NB4 (cell line): ENCODE results near the gene GSTM2.

ENCODE experiments used
- DNase-seq: peaks from one replicate; pipeline ENCODE4 v3.0.0; 2010; ENCODE audit warnings: low read depth
- H3K4me3 ChIP-seq: one replicate; pipeline ENCODE4 v1.5.1; 2011; ENCODE audit warnings: mild to moderate bottlenecking, low read depth, low read length, moderate library complexity
- MYC ChIP-seq: IDR thresholded peaks from 2 replicates; pipeline ENCODE4 v1.6.1; 2011; ENCODE audit warnings: low read depth, low read length
- POLR2A ChIP-seq: IDR thresholded peaks from 2 replicates; pipeline ENCODE4 v1.6.1; 2011; ENCODE audit warnings: mild to moderate bottlenecking; ENCODE audit not compliant: insufficient read length; ENCODE audit errors: extremely low read depth
- TF ChIP-seq, protein P1 (sequence below): IDR thresholded peaks from one replicate; pipeline ENCODE4 v1.5.1; 2012; ENCODE audit warnings: low read depth, low read length
- TF ChIP-seq, protein P2 (sequence below): IDR thresholded peaks from 2 replicates; pipeline ENCODE4 v1.6.1; 2011; ENCODE audit warnings: low read depth, low read length

Gene GSTM2

DNA sequence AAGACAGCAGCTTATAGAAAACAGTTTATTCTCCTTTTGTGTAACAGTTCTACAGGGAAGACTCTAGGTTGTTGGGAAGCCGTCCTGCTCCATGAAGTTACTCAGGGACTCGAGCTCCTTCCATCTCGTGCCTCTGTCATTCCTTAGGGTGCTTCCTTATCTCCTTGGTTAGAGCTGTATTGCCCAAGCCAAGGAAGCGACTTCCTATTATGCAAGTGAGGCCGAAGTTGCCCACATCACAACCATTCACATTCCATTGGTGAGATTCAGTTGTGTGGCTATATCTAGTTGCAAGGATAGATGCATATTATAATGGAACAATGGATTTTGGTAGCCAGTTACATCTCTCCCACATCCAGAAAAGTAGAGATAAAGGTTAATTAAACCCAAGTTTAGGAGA is 53.2 kb downstream of the GSTM2 start:
- H3K4me3 ChIP-seq = no peak overlapping the region
- TF ChIP-seq POLR2A (no peak), MYC (no peak)
- TF ChIP-seq, protein P1, sequence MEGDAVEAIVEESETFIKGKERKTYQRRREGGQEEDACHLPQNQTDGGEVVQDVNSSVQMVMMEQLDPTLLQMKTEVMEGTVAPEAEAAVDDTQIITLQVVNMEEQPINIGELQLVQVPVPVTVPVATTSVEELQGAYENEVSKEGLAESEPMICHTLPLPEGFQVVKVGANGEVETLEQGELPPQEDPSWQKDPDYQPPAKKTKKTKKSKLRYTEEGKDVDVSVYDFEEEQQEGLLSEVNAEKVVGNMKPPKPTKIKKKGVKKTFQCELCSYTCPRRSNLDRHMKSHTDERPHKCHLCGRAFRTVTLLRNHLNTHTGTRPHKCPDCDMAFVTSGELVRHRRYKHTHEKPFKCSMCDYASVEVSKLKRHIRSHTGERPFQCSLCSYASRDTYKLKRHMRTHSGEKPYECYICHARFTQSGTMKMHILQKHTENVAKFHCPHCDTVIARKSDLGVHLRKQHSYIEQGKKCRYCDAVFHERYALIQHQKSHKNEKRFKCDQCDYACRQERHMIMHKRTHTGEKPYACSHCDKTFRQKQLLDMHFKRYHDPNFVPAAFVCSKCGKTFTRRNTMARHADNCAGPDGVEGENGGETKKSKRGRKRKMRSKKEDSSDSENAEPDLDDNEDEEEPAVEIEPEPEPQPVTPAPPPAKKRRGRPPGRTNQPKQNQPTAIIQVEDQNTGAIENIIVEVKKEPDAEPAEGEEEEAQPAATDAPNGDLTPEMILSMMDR = no peak
- TF ChIP-seq, protein P2, sequence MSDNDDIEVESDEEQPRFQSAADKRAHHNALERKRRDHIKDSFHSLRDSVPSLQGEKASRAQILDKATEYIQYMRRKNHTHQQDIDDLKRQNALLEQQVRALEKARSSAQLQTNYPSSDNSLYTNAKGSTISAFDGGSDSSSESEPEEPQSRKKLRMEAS = no peak
- DNase-seq = peak; percentile 7

DNA sequence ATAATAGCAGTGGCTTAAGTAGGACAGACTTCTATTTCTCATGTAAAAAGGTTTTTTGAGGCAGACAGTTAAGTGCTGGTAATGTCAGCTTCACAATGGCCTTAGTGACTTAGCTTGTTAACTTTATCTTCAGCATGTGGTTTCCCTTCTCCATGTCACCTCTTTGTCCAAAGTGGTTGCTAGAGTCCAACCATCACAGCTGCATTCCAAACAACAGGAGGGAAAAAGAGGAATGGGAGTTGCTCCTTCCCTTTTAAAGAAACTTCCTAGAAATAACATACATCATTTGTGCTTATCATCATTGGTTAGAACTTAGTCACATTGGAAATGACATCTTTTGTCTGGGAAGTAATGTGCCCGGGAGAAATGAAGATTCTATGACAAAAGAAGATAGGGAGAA is 54.1 kb downstream of the GSTM2 start:
- DNase-seq = no peak
- H3K4me3 ChIP-seq = no peak overlapping the region
- TF ChIP-seq POLR2A (no peak), MYC (no peak)
- TF ChIP-seq, protein P2 = no peak
- TF ChIP-seq, protein P1 = no peak

DNA sequence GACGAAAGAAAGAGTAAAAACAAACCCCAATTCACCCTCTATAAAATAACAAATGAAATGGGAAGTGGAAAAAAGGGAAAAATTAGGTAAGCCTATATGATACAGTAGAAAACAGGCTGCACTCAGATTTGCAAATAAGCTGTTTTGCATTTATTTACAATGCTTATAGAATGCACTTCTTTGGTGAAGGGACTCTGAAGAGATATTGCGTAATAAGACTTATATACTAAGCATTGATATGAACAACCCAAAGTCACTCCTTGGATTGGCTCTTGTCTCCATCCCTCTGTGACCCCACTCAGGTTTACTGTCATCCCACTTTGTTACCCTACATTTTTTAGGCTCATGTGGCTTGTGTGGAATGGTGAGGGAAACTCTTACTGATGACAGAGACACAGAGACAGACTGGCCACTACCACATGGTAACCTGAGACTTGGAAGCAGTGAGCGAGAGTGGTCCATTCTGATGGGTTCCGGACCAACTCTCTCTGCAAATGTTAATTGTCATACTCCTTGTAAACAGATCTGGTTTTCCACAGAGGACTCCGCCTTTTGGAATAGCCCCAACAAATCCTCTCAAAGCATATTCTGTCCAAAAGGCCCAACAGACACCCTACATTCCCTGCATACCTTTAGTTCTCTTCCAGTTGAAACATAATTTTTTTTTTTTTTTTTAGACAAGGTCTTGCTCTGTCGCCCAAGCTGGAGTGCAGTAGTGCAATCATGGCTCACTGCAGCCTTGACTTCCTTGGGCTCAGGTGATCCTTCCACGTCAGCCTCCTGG is 55.2 kb downstream of the GSTM2 start:
- no peak overlapping the region for H3K4me3 ChIP-seq
- DNase-seq = no peak
- TF ChIP-seq, protein P2 = no peak
